ENCODE results near the gene TCP11X1. TPM values are rescaled to one million over a fixed set of nuclear protein-coding genes. Genes with fewer than 3 reads are reported as not detected.
"Not testable (repeated sequence)": the region's sequence is repeated elsewhere in the genome, so short reads cannot be mapped to it uniquely, and the experiment has no call there.

Gene TCP11X1
- total RNA-seq: not detected
- long read RNA-seq: 0 reads

- ATAC-seq; intact Hi-C loops (cut with DNase I); DNase-seq: not testable (repeated sequence)
These were observed at the start of gene TCP11X1 for GRCh38 chrX:102214986-102215385. Gene TCP11X1, plus strand, starts transcription at chrX:102215301.

DNA sequence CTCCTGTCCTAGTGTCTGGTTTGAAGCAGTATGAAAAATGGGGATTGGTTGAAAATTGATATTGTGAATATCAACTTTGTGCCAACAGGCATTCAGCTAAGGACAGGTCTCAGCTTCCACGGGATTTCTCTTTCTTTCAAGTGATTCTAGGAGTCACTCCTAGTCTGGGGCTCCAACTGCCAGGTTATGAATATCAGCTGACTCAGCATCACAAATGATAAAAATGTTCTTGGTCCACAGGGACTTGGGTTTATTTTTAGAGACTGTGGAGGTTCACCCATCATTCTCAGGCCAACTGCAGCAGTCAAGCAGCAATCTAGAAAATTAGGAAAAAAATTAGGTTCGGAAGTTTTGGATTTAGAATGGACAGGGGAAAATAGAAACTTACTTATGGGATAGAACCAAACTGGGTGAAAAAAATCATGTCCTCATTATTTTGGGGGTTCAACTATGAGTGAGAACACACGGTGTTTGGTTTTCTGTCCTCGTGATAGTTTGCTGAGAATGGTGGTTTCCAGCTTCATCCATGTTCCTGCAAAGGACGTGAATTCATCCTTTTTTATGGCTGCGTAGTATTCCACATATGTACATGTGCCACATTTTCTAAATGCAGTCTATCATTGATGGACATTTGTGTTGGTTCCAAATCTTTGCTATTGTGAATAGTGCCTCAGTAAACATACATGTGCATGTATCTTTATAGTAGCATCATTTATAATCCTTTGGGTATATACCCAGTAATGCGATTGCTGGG lies 29.0 kb upstream of the TCP11X1 start:
- DNase-seq (no peak), ATAC-seq (no peak)
- intact Hi-C loops (cut with DNase I): no loop called here

- intact Hi-C loops (cut with DNase I): not testable (repeated sequence)
These were observed 7.2 kb upstream of the TCP11X1 start for GRCh38 chrX:102207940-102208339.

GRCh38 chrX:102216497-102216896 lies 1.4 kb downstream of the TCP11X1 start:
- DNase-seq; intact Hi-C loops (cut with DNase I): not testable (repeated sequence)

More at GRCh38 chrX:102207940-102208339, 7.2 kb upstream of the TCP11X1 start:
- ATAC-seq: peak in 1 of 2 donors; percentile 50
- not testable (repeated sequence) for DNase-seq

DNA sequence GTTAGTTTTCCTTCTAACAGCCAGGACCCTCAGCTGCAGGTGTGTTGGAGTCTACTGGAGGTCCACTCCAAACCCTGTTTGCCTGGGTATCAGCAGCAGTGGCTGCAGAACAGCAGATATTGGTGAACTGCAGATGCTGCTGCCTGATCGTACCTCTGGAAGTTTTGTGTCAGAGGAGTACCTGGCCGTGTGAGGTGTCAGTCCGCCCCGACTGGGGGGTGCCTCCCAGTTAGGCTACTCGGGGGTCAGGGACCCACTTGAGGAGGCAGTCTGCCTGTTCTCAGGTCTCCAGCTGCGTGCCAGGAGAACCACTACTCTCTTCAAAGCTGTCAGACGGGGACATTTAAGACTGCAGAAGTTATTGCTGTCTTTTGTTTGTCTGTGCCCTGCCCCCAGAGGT lies 20.6 kb downstream of the TCP11X1 start:
- intact Hi-C loops (cut with DNase I); DNase-seq; ATAC-seq: not testable (repeated sequence)

More at GRCh38 chrX:102216497-102216896, 1.4 kb downstream of the TCP11X1 start:
- ATAC-seq: not testable (repeated sequence)

GRCh38 chrX:102240265-102240664 lies 25.2 kb downstream of the TCP11X1 start:
- DNase-seq; intact Hi-C loops (cut with DNase I); ATAC-seq: not testable (repeated sequence)

DNA sequence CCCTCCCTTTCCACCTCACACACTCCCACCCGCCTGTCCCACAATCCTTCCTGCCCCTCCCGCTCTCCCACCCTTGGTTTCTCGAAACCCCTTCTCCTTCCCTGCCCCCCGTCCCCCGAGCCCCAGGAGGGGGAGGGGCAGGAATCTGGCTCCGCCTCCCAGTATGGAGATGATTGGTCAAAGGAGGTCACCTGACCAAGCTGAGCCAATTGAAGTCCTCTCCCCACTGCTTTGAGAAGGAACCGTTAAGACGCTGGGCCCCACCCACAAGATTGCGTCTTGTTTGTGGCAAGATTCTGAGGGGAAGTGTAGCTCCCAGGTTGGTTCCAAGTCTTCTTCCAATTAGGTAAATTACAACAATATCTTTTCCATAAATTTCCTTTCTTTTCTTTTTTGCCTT lies 31.8 kb downstream of the TCP11X1 start, which contains the start of gene NXF2:
Gene NXF2 (plus strand): TSS at position 275 of the 400 bp plus-strand sequence. CDS start 59,912 bp downstream, outside the sequence.
- intact Hi-C loops (cut with DNase I); DNase-seq; ATAC-seq: not testable (repeated sequence)

- DNase-seq; ATAC-seq; intact Hi-C loops (cut with DNase I): not testable (repeated sequence)
These were observed 57.1 kb downstream of the TCP11X1 start for GRCh38 chrX:102272231-102272630.

Other genes starting within 250 kb of the TCP11X1 start
- 10 to 100 TPM in 1 of 2 donors, 1 to 10 TPM in 1; 2.7 to 14.5 TPM for gene TCEAL2, start 89.6 kb upstream of the TCP11X1 start, total RNA-seq
- under 1 TPM in 1 of 2 donors, not detected in 1; 0.31 TPM for gene TCEAL6, start 72.8 kb upstream of the TCP11X1 start, total RNA-seq
- 1 to 10 TPM; 1.4 to 4.3 TPM for gene BEX5, start 59.3 kb upstream of the TCP11X1 start, total RNA-seq
- not detected for gene NXF2, start 31.9 kb downstream of the TCP11X1 start, total RNA-seq
- not detected for gene NXF2B, start 224.7 kb downstream of the TCP11X1 start, total RNA-seq

All from left cardiac atrium (tissue), 4 donors.